Heart right ventricle (tissue), 16 donors: Measurements from ENCODE around the gene CCDC91. TPM values are rescaled to one million over a fixed set of nuclear protein-coding genes. Genes with fewer than 3 reads are reported as not detected.

ENCODE experiments used
- ATAC-seq, 8 donors: fragments of 200-7000 bp; cut with Tn5 transposase; one replicate each; pipeline ENCODE4 v1.9.1; 2020; ENCODE audit warnings: mild to moderate bottlenecking in 8 of 8, moderate library complexity in 8 of 8, moderate number of reproducible peaks in 1 of 8
- DNase-seq, 2 donors: peaks; one replicate each; pipeline ENCODE4 v3.0.0-alpha.2; 2020
- H3K27ac ChIP-seq, 10 donors: fragments of 200-600 bp; sonication (generic) in 2 of 10; one replicate each; pipeline versions ENCODE4 v1.5.0 to v1.8.0; 2020 to 2022; ENCODE audit warnings: mild to moderate bottlenecking in 3 of 10
- H3K27me3 ChIP-seq, 7 donors: fragments of 200-600 bp; one replicate each; pipeline ENCODE4 v1.8.0; 2021 to 2022; ENCODE audit warnings: mild to moderate bottlenecking in 2 of 7
- H3K36me3 ChIP-seq, 9 donors: fragments of 200-600 bp; sonication (generic) in 1 of 9; one replicate each; pipeline versions ENCODE4 v1.5.0 to v1.8.0; 2020 to 2022; ENCODE audit warnings: mild to moderate bottlenecking in 2 of 9
- H3K4me1 ChIP-seq, 9 donors: fragments of 200-600 bp; sonication (generic) in 1 of 9; one replicate each; pipeline versions ENCODE4 v1.5.0 to v1.8.0; 2020 to 2022; ENCODE audit warnings: mild to moderate bottlenecking in 4 of 9
- H3K4me3 ChIP-seq, 10 donors: fragments of 200-600 bp; sonication (generic) in 2 of 10; one replicate each; pipeline versions ENCODE4 v1.5.0 to v1.8.0; 2020 to 2022; ENCODE audit warnings: mild to moderate bottlenecking in 7 of 10, moderate library complexity in 2 of 10
- H3K9me3 ChIP-seq, 11 donors: fragments of 200-600 bp in 10 of 11; sonication (generic) in 2 of 11; one replicate each; pipeline versions ENCODE4 v1.5.0 to v1.8.0; 2013 to 2022; ENCODE audit warnings: mild to moderate bottlenecking in 2 of 11, control low read depth in 1 of 11, moderate library complexity in 1 of 11
- CTCF ChIP-seq, 9 donors: fragments of 200-600 bp; sonication (generic) in 2 of 9; IDR thresholded peaks; one replicate each; pipeline versions ENCODE4 v1.5.0 to v1.8.0; 2021 to 2022; ENCODE audit warnings: antibody characterized with exemption in 9 of 9, mild to moderate bottlenecking in 5 of 9, moderate library complexity in 1 of 9
- WGBS, 2 donors: extraction: QIAGEN DNeasy Blood & Tissue Kit; methylation state at CpG; one replicate each; pipeline ENCODE4 v1.1.7; 2013; ENCODE audit warnings: inconsistent platforms in 1 of 2; 5-methylcytosine and 5-hydroxymethylcytosine counted together
- intact Hi-C, 10 donors: fragments of 100-400 bp; cut with DNase I; formaldehyde crosslinking; loops; one replicate each; pipeline versions ENCODE4 v1.11.1 to v1.14.2; 2022
- polyA plus RNA-seq, 2 donors: library from polyadenylated mRNA; stranded (reverse); fragments of 200-250 nt; gene quantifications; one replicate each; pipeline ENCODE4 v1.2.3, GENCODE V29; 2013
- total RNA-seq, 10 donors: library from RNA; stranded (reverse); fragmentation: NEBNext Ultra II Directional in 3 of 10; extraction: Animal tissue kit (Norgen Biotek cat#: 25700) in 3 of 10; gene quantifications; one replicate each; pipeline versions ENCODE4 v1.2.1 to v1.2.4, GENCODE V29; 2021 to 2023
- donor health status: Arrhythmogenic right ventricular cardiomyopathy.
- donor health status: ischemic (EF 13 %, LVEDD 7.1; RV severe dilation, severe dysfunction).
- donor health status: healthy with polysubstance abuse.
- donor health status: DM: no; HTN: yes; CAD: no.
- donor health status: DM: no; HTN: no; CAD: no.
- donor health status: ischemic (EF 25% LVEDD 6.9; RV normal size, moderate dysfunction).
- donor health status: ischemic (EF 25% LVEDD 5.7; RV mildly dilated, moderate dysfunction).
- donor health status: healthy.
- donor health status: DM: yes; HTN: yes; CAD: no.
- donor health status: Ischemic cardiomyopathy.
- donor health status: ischemic (EF 35%, LVEDD 5.7; RV mildly dilated, moderate dysfunction).
- donor health status: nonischemic (EF 11% LVEDD 7.7; RV severe dilation, severe dysfunction).
- donor health status: DM: yes; HTN: yes; CAD: no.
- donor health status: PGD.
- donor health status: ischemic (EF 29% LVEDD 5.4; RV normal size, mild dysfunction).
- donor health status: nonischemic (EF 23%, LVEDD 6.1; RV moderate dilation, normal function).

CCDC91 gene
- total and polyA plus RNA-seq, 12 donors: 20.5 to 66.4 (median 54.5) TPM

GRCh38 chr12:28443337-28443736 lies 253.1 kb downstream of the CCDC91 start:
- no peak for TF ChIP-seq CTCF (IDR thresholded peaks at IDR 0.05)
- no peak overlapping the region for H3K4me3 ChIP-seq
- H3K27ac ChIP-seq: no peak overlapping the region
- no peaks in the 10 kb centered on the region for H3K9me3 ChIP-seq
- H3K36me3 ChIP-seq: no peaks in the 10 kb centered on the region
- intact Hi-C loops: no loop called here
- no peaks in the 10 kb centered on the region for H3K27me3 ChIP-seq
- DNase-seq: no peak
- H3K4me1 ChIP-seq: no peaks in the 10 kb centered on the region
- ATAC-seq: no peak

GRCh38 chr12:28446031-28446430 lies 255.8 kb downstream of the CCDC91 start:
- no peak for DNase-seq
- intact Hi-C loops: no loop called here
- no peak for TF ChIP-seq CTCF (IDR thresholded peaks at IDR 0.05)
- Histone ChIP-seq H3K9me3 (no peaks in the 10 kb centered on the region), H3K4me3 (no peak overlapping the region), H3K4me1 (no peaks in the 10 kb centered on the region), H3K27ac (no peak overlapping the region), H3K27me3 (no peaks in the 10 kb centered on the region), H3K36me3 (peaks cover 0 to 7% (median 0%) of the 10 kb centered on the region in 9 donors)
- ATAC-seq: no peak

GRCh38 chr12:28453686-28454085 lies 263.4 kb downstream of the CCDC91 start:
- DNase-seq (no peak), ATAC-seq (no peak)
- 94 to 96% methylated on average over 4 of the region's 4 CpGs for WGBS, 2 donors
- H3K27me3 ChIP-seq: no peaks in the 10 kb centered on the region
- peaks cover 0 to 20% (median 5%) of the 10 kb centered on the region in 9 donors for H3K4me1 ChIP-seq
- H3K9me3 ChIP-seq: no peaks in the 10 kb centered on the region
- H3K4me3 ChIP-seq: no peak overlapping the region
- H3K36me3 ChIP-seq: peaks cover 0 to 40% (median 0%) of the 10 kb centered on the region in 9 donors
- TF ChIP-seq CTCF (IDR thresholded peaks at IDR 0.05): no peak
- no peak overlapping the region for H3K27ac ChIP-seq
- intact Hi-C loops: loop anchor here in 1 of 10 donors (10.0 kb wide), 1 partner anchor 421 kb away; no protein-coding TSS in a partner anchor

GRCh38 chr12:28456934-28457710 lies 266.9 kb downstream of the CCDC91 start:
- WGBS, 2 donors: 60 to 74% methylated on average over 5 of the region's 5 CpGs
- ATAC-seq: no peak
- no peak for TF ChIP-seq CTCF (IDR thresholded peaks at IDR 0.05)
- Histone ChIP-seq H3K4me1 (peaks cover 0 to 20% (median 5%) of the 10 kb centered on the region in 9 donors), H3K9me3 (no peaks in the 10 kb centered on the region), H3K27me3 (no peaks in the 10 kb centered on the region), H3K4me3 (no peak overlapping the region), H3K36me3 (peaks cover 0 to 42% (median 0%) of the 10 kb centered on the region in 9 donors), H3K27ac (no peak overlapping the region)
- DNase-seq: no peak
- intact Hi-C loops: loop anchor here in 1 of 10 donors (10.0 kb wide), 1 partner anchor 418 kb away; no protein-coding TSS in a partner anchor
